ENCODE results near the gene PRDM10.
A peak's percentile ranks its signal among the peaks of the same experiment; 100 is the strongest.

PRDM10 gene

GRCh38 chr11:129943036-129943435 is 59.6 kb downstream of the PRDM10 start:
- DNase-seq: no peak

DNA sequence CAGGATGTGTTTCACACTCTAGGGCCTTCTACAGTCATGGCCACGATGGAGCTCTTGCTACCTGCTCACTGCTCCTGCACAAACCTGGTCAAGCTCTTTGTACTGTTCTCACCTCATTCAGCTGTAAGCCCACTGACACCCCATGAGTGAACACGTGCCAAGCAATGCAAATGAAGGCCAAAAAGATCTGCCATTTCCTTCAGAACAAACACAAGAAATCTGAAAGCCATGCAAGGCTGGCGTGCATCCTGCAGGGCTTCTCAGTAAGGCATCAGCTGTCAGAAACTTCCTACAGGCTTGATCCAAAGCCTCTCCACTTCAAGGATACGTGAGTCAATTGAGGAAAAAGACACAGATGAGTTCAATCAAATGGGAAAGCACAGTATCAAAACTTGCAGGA is 63.1 kb downstream of the PRDM10 start:
- DNase-seq: no peak

- DNase-seq: no peak
Observed at GRCh38 chr11:129938764-129939163, 63.9 kb downstream of the PRDM10 start.

DNA sequence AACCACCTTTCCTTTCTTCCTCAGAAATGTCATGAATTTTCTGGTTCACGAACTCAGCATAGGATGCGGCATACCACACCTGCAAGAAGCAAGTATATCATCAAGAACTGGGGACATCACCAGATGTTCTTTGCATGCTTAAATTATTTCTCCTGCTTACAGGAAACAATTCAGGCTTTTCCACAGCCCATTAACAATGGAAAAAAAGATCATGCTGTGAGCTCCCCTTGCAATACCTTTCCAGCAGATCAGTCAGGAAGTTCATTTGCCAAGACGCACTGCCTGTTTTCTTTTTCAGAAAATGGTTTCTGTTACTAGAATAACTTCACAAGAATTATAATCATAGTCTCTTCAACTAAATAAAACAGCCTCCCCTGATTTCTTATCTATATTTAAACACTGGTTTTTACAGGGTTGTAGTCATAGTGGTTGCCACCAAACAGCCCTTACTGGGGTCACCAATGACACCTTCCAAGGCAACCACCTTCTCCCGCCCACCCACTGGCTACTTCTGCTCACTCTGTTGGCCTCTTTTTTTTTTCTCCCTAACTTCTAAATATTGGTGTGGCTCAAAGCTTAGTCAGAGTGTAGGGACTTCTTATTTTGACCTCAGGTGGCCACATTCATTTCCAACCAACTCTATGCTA is 64.9 kb downstream of the PRDM10 start:
- DNase-seq: no peak

GRCh38 chr11:129935723-129936122 is 66.9 kb downstream of the PRDM10 start:
- no peak for DNase-seq

- DNase-seq: no peak
Observed at GRCh38 chr11:129933891-129934290, 68.7 kb downstream of the PRDM10 start.

GRCh38 chr11:129933262-129933661 is 69.4 kb downstream of the PRDM10 start:
- DNase-seq: no peak

DNA sequence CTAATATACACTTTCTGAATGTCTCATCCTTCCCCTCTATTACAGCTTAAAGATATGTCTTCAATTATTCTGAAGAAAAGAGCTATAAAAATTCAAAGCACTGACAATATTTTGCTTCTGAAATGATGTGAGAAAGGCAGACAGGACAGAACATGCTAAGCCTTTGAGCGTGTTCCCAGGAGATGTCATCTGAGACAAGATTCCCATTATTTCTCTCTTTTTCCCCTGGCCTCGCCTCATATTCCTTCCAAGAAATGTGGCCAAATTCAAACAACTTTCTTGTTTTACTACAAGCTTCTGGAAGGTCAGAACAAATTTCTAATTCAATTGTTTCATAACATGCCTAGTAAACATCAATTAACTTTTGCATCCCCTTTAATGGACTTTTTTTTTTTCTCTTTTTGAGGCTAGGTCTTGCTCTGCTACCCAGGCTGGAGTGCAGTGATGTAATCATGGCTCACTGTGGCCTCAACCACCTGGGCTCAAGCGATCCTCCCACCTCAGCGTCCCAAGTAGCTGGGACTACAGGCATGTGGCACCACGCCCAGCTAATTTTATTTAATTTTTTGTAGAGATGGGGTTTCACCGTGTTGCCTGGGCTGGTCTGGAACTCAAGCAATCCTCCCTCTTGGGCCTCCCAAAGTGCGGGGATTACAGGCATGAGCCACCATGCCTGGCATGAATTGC is 70.1 kb downstream of the PRDM10 start:
- no peak for DNase-seq

GRCh38 chr11:129930743-129931142 is 71.9 kb downstream of the PRDM10 start:
- DNase-seq: no peak

- no peak for DNase-seq
Observed at GRCh38 chr11:129930296-129930695, 72.3 kb downstream of the PRDM10 start.

- no peak for DNase-seq
Observed at GRCh38 chr11:129929721-129930120, 72.9 kb downstream of the PRDM10 start.

DNA sequence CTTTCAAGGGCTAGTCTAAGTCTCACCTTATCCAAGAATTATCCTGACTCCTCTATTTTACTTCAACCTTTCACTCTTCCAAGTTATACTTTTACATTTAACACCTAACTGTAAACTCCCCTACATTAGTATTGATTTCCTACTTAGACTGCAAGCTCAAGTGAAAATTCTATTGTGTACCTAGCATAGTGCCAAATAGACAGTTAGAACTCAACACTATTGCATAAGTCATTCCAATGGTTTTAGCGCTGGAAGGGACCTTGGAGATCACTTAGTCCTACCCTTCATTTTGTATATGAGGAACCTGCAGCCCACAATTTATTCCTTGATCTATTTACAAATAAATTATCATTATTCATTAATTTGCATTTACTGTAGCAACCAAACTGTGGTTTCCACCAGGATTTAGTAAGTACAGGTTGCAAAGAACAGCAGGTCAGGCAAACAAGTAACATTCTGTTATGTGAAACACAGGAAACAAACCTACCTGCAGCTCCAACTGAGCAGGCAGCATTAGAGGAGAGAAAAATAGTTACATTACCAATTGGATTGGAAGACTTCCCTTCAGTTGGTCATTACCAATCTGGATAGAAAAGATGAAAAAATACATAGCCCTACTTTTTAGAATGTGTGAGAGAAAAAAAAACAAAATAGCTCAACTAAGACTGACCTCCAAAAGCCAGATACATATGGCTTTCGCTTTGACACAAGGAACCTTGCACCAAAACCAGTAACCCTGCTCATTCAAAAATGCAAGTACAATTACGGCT is 73.5 kb downstream of the PRDM10 start:
- DNase-seq: no peak

GRCh38 chr11:129922674-129923073 is 80.0 kb downstream of the PRDM10 start:
- DNase-seq: no peak

GRCh38 chr11:129918361-129918760 is 84.3 kb downstream of the PRDM10 start:
- DNase-seq: no peak

DNA sequence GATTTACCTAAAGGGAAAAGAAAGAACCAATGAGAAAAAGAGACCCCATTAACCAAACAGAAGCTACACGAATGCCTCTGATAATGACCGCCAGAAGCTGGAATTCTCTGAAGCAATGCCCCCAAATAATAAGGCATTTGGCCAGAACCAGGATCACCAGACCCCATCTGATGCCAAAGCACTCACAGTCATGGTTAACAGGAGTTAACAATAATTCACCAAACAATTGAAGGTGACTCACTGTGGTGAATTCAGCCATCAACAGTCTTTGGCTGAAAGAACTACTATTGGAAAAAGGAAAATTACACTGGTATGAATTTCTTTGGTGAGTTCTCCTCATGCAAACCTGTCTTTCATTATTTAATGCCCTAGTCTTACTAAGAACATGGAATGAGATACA is 85.4 kb downstream of the PRDM10 start:
- no peak for DNase-seq

GRCh38 chr11:129911298-129911697 is 91.3 kb downstream of the PRDM10 start:
- DNase-seq: no peak

DNA sequence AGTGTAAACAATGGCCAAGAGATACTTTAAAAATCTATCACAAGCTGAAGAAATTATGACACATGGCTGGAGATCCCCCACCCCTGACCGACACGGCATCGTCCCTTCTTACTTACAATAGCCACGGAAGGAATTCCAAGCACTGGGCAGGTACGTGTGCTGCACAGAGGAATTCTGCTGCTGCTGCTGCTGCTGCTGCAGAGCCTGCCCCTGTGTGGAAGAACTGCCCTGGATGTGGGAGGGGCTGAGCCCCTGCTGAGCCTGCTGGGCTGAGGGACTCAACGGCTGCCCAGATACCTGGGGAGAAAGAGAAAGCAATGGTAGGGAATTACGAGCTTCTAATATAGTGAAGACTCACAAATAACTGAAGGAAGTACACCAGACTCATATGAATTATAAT is 92.3 kb downstream of the PRDM10 start:
- no peak for DNase-seq

DNA sequence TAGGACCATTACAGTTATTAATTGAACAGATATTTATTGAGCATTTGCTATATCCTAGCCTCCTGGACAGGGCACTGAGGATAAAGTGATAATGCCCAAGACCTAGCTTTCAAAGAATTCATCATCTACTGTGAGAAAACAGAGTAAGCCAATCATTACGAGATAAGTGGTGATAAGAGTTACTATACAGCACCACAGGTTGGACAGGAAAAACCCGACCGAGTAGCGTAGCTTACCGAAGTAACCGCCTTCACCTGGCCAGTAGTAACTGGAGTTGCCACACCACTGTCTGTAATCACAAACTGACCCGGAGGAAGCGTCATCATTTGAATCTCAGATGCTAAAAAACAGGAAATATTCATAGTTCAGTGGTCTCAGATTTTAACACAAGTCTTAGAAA is 97.2 kb downstream of the PRDM10 start:
- no peak for DNase-seq

- peak; percentile 23 for DNase-seq
Observed at GRCh38 chr11:129896062-129896461, 106.6 kb downstream of the PRDM10 start.

DNA sequence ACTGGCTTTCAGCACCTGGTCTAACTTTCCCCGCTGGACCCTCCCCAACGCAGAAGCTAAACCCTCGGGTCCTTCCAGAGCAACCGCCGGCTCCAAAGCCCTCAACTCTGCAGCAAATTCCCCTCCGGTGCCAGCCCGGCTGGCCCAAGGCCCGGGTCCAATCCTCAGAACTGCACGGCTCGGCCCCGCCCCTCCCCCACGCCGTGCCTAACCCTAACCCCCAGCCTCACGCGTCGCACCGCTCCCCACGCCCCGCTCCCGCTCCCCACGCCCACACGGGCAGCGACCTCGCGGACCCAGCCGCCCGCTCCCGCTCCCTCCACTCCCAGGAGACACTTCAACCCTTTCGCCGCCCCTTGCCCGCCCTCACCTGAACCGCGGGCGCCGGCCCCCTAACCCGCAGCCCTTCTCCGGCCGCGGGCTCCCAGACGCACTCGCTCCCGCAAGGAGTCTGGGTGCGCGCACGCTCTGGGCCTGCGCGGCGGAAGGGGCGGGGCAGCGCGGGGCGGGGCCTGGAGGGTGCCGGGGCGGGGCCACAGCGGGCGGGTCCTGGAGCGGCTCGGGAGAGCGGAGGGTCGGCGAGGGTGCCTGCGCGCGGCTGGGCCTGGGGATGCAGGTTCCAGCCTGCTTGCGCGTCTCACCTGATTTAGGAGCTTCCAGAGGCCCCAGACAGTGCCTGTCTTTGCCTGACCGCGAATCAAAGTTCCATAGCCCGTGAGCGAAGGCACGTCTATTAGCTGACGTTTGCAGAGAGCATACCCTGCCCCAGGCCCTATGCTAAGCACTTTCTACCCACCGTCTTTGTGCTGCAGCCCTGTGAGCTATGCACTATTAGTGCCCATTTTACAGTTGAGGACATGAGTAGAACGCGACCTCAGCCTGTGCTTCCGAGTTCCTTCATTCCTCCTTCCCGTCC is 107.3 kb downstream of the PRDM10 start, which contains the start of gene NFRKB:
NFRKB (minus strand) TSS at position 453 of the 916 bp plus-strand sequence. CDS start 2,729 bp downstream, outside the sequence.
- DNase-seq: peak; percentile 47

- DNase-seq: no peak
Observed at GRCh38 chr11:129894278-129895125, 108.1 kb downstream of the PRDM10 start.

- no peak for DNase-seq
Observed at GRCh38 chr11:129888451-129888850, 114.2 kb downstream of the PRDM10 start.

Data from DMS153 (cell line).